ENCODE data around the gene MRGPRG. TPM values are rescaled to one million over a fixed set of nuclear protein-coding genes. Genes with fewer than 3 reads are reported as not detected.

MRGPRG gene
- total and polyA plus RNA-seq, 11 donors = not detected

DNA sequence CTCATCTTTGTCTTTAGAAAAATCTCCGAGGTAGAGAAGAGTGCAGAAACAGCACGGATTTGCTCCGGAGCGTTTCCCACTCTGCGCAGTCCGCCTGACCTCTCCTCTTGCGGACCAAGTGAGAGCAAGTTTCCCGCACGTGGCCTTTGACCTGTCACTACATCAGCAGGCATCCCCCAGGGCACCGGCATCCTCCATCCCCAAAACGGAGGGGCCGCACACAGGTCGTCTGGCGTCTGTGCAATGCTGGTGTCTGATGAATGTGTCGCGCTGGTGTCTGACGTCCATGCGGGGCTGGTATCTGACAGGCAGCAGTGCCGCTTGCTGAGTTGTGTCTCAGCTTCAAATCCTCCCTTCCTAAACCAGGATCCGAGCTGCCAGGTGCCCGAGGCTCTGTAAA, 14.3 kb upstream of the MRGPRG start:
- DNase-seq (peak in 1 of 5 donors; percentile 33), ATAC-seq (no peak)
- no peaks in the 10 kb centered on the region for H3K36me3 ChIP-seq
- TF ChIP-seq POLR2A (IDR thresholded peaks at IDR 0.05) = no peak
- TF ChIP-seq, protein P1, sequence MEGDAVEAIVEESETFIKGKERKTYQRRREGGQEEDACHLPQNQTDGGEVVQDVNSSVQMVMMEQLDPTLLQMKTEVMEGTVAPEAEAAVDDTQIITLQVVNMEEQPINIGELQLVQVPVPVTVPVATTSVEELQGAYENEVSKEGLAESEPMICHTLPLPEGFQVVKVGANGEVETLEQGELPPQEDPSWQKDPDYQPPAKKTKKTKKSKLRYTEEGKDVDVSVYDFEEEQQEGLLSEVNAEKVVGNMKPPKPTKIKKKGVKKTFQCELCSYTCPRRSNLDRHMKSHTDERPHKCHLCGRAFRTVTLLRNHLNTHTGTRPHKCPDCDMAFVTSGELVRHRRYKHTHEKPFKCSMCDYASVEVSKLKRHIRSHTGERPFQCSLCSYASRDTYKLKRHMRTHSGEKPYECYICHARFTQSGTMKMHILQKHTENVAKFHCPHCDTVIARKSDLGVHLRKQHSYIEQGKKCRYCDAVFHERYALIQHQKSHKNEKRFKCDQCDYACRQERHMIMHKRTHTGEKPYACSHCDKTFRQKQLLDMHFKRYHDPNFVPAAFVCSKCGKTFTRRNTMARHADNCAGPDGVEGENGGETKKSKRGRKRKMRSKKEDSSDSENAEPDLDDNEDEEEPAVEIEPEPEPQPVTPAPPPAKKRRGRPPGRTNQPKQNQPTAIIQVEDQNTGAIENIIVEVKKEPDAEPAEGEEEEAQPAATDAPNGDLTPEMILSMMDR (IDR thresholded peaks at IDR 0.05) = no peak
- WGBS, 4 donors = 88 to 91% (median 88%) methylated on average over 19 to 21 of the region's 21 CpGs
- intact Hi-C loops (cut with DNase I) = no loop called here
- H3K27me3 ChIP-seq = peaks cover 0 to 21% (median 0%) of the 10 kb centered on the region in 9 donors
- no peak overlapping the region for H3K27ac ChIP-seq
- H3K9me3 ChIP-seq = no peaks in the 10 kb centered on the region
- H3K4me3 ChIP-seq = no peak overlapping the region
- peaks cover 0 to 10% (median 0%) of the 10 kb centered on the region in 12 donors for H3K4me1 ChIP-seq

DNA sequence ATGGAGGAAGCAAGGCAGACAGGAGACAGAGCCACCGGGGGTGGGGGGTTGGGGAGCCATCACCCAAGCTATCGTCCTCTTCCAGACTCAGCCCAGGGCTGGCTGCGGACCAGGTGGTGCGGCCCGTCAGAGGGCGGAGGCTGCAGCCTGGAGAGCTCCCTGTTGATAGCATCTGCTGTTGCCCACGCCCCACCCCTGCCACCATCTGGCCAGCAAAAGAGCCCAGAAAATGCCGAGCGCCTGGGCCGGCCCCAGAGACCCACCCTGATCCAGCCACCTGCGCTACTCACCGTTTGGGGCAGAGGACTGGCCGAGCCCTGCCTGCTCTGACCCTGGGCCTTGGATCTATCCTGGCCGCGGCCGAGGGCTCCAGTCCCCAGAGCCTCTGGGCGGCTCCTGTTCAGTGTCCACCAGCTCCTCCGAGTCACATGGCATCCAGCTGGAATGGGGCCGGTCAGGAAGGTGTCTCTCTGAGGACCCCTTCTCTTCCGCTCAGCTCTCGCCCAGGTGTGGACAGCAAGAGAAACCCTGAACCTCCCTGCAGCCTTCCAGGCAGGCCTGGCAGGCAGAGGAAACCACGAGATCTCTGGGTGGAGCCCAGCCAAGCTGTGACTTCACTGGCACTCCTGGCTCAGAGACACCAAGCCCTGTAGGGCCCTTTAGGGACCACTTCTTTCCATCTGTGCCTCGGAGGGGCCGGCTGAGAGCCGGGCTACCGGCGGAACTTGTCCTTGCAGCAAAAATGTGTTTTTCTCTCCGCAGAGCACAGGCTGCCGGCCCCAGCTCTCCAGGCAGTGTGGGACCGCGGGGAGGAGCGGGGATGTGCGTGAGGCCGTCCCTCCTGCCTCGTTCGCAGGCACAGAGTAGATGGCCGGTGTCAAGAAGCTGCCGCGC, 13.5 kb upstream of the MRGPRG start, which contains the start of gene MRGPRE:
Gene MRGPRE, minus strand, starts transcription at position 567 of the 894 bp plus-strand sequence. CDS start 3,618 bp downstream, outside the sequence.
- peaks cover 0 to 10% (median 0%) of the 10 kb centered on the region in 12 donors for H3K4me1 ChIP-seq
- H3K36me3 ChIP-seq = no peaks in the 10 kb centered on the region
- ATAC-seq = peak; percentile 38 to 87 (median 66)
- H3K27ac ChIP-seq = no peak within 1 kb of the TSS
- peak in 4 of 5 donors; percentile 24 to 62 (median 48) for DNase-seq
- peak within 1 kb of the TSS in 7 of 12 donors; percentile 16 to 37 (median 24) for H3K4me3 ChIP-seq
- intact Hi-C loops (cut with DNase I) = no loop called here
- TF ChIP-seq, protein P1 (IDR thresholded peaks at IDR 0.05) = no peak
- no peak for TF ChIP-seq POLR2A (IDR thresholded peaks at IDR 0.05)
- H3K27me3 ChIP-seq = peaks cover 0 to 21% (median 0%) of the 10 kb centered on the region in 9 donors
- WGBS, 4 donors = 37 to 50% (median 44%) methylated on average over 20 to 39 of the region's 39 CpGs
- H3K9me3 ChIP-seq = no peaks in the 10 kb centered on the region

DNA sequence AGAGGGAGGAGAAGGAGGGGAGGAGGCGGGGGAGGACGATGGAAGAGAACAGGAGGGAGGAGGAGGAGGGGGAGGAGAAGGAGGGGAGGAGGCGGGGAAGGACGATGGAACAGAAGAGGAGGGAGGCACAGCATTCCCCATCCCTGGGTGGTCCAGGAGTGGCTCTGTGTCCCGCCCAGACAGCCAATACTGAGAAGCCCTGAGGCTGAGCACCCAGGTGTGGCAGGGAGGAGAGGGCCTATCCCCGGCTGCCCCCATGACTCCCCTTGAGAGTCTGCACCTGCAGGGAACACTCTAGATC, 12.9 kb upstream of the MRGPRG start:
- TF ChIP-seq, protein P1 (IDR thresholded peaks at IDR 0.05) = no peak
- no peak for TF ChIP-seq POLR2A (IDR thresholded peaks at IDR 0.05)
- DNase-seq (no peak), ATAC-seq (no peak)
- Histone ChIP-seq H3K27me3 (peaks cover 0 to 21% (median 0%) of the 10 kb centered on the region in 9 donors), H3K4me3 (peak overlapping the region in 4 of 12 donors; percentile 16 to 37 (median 28)), H3K9me3 (no peaks in the 10 kb centered on the region), H3K4me1 (peaks cover 0 to 10% (median 0%) of the 10 kb centered on the region in 12 donors), H3K36me3 (no peaks in the 10 kb centered on the region), H3K27ac (no peak overlapping the region)
- intact Hi-C loops (cut with DNase I) = no loop called here
- 63 to 72% (median 69%) methylated on average over 6 of the region's 6 CpGs for WGBS, 4 donors

Measured in heart left ventricle (tissue), 16 donors.